Activated CD4-positive, alpha-beta T cell treated with anti-CD3 and anti-CD28 coated beads, Interleukin-2, Interleukin-4, amounts not matched to agents 100 ng/mL and 50 ng/mL, durations not matched to agents 16 hours and 8 hours (primary cell): ENCODE measurements around the gene RGS6.

Source experiments
- DNase-seq: peaks from one replicate; pipeline ENCODE4 v3.0.0-alpha.2; 2020; ENCODE audit warnings: low spot score

Gene RGS6

GRCh38 chr14:72454388-72455160, 522.3 kb downstream of the RGS6 start:
- DNase-seq: no peak

- DNase-seq: no peak
Measured at GRCh38 chr14:72457641-72458040, 525.4 kb downstream of the RGS6 start.

- DNase-seq: no peak
Measured at GRCh38 chr14:72462056-72462455, 529.8 kb downstream of the RGS6 start.

GRCh38 chr14:72463291-72463866, 531.1 kb downstream of the RGS6 start:
- DNase-seq: no peak

- no peak for DNase-seq
Measured at GRCh38 chr14:72464226-72464625, 532.0 kb downstream of the RGS6 start.

- no peak for DNase-seq
Measured at GRCh38 chr14:72466325-72466724, 534.1 kb downstream of the RGS6 start.

GRCh38 chr14:72471346-72471745, 539.1 kb downstream of the RGS6 start:
- no peak for DNase-seq

GRCh38 chr14:72472845-72473244, 540.6 kb downstream of the RGS6 start:
- no peak for DNase-seq

- DNase-seq: peak; percentile 96
Measured at GRCh38 chr14:72476657-72477499, 544.6 kb downstream of the RGS6 start.

- peak; percentile 45 for DNase-seq
Measured at GRCh38 chr14:72477578-72477977, 545.3 kb downstream of the RGS6 start.

- no peak for DNase-seq
Measured at GRCh38 chr14:72478471-72478893, 546.3 kb downstream of the RGS6 start.

GRCh38 chr14:72479461-72479931, 547.3 kb downstream of the RGS6 start:
- DNase-seq: no peak

GRCh38 chr14:72480464-72481243, 548.4 kb downstream of the RGS6 start:
- DNase-seq: no peak

- no peak for DNase-seq
Measured at GRCh38 chr14:72483311-72483710, 551.1 kb downstream of the RGS6 start.

- DNase-seq: no peak
Measured at GRCh38 chr14:72485695-72486094, 553.5 kb downstream of the RGS6 start.

GRCh38 chr14:72488514-72488913, 556.3 kb downstream of the RGS6 start:
- no peak for DNase-seq

- DNase-seq: no peak
Measured at GRCh38 chr14:72492196-72492595, 560.0 kb downstream of the RGS6 start.

GRCh38 chr14:72495668-72496067, 563.4 kb downstream of the RGS6 start:
- no peak for DNase-seq

- no peak for DNase-seq
Measured at GRCh38 chr14:72498646-72499045, 566.4 kb downstream of the RGS6 start.

- DNase-seq: no peak
Measured at GRCh38 chr14:72499746-72500145, 567.5 kb downstream of the RGS6 start.

- DNase-seq: no peak
Measured at GRCh38 chr14:72500234-72500838, 568.1 kb downstream of the RGS6 start.

GRCh38 chr14:72501439-72501838, 569.2 kb downstream of the RGS6 start:
- DNase-seq: no peak
